Superior temporal gyrus (tissue), 1 donor: ENCODE measurements around the gene RHCE.
"Not testable (repeated sequence)": the region's sequence is repeated elsewhere in the genome, so short reads cannot be mapped to it uniquely, and the experiment has no call there.

Experiments used
- DNase-seq: peaks from one replicate; pipeline ENCODE4 v3.0.0-alpha.2; 2016; ENCODE audit errors: extremely low spot score

RHCE gene

DNA sequence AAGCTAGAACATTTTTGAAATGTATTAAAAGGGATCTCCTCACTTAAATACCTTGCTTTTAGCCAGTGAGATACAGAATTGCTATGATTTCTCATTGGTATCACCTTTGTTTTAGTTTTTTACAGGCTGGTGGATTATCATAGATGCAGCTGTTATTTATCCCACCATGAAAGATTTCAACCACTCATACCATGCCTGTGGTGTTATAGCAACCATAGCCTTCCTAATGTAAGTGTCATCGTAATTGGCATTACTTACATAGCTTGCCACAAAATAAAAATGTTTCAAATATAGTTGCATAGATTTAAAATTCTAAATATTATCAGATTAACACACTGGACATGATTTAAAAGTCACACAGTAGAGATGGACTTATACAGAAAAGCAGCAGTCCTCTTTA, 77.8 kb downstream of the RHCE start:
- no peak for DNase-seq

DNA sequence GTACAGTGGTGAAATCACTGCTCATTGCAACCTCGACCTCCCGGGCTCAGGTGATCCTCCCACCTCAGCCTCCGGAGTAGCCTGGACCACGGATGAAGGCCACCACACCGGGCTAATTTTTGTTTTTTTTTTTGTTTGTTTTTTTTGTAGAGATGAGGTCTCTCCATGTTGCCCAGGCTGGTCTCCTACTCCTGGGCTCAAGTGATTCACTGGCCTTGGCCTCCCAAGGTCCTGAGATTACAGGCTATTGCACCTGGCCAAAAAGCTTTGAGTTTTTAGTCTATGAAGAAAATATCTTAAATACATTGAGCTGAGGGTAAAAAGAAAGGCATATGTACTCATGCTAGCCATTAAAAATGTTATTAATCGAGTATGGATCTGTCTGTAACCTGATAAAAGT, 78.9 kb downstream of the RHCE start:
- DNase-seq, result no peak

- DNase-seq, result no peak
These were observed 81.6 kb downstream of the RHCE start for GRCh38 chr1:25338986-25339385.

DNA sequence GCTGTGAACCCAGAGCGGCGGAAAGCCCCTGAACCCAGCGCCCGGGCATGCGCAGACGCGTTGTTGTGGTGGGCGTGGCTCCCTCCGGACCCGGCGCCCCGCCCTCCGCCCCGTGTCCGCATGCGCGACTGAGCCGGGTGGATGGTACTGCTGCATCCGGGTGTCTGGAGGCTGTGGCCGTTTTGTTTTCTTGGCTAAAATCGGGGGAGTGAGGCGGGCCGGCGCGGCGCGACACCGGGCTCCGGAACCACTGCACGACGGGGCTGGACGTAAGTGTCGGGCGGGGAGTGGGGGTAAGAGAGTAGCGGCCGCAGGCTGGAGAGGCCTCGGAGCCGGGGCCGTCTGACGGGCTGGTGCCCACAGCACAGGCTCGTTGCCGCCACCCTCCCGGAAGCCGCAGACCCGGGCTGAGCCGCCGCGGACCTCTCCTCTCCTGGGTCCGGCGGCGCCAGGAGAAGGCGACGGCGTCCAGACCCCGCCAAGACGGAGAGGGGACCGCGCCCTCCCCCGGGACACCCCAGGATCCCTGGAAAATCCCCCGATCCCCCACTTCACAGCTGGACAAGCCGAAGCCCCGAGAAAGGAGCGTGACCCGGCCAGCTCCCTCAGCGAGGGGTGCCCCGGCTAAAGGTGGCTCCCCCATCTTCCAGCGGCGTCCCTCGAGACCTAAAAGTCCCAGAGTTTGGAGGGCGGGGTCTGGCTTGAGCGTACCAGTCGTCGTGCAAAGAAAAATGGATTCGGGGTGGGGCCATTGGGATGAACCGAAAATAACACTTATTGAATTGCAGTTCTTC, 82.2 kb downstream of the RHCE start, which contains the start of gene TMEM50A:
TMEM50A (plus strand) TSS at position 147 of the 794 bp plus-strand sequence. CDS start 2,153 bp downstream, outside the sequence.
- peak; percentile 86 for DNase-seq

DNA sequence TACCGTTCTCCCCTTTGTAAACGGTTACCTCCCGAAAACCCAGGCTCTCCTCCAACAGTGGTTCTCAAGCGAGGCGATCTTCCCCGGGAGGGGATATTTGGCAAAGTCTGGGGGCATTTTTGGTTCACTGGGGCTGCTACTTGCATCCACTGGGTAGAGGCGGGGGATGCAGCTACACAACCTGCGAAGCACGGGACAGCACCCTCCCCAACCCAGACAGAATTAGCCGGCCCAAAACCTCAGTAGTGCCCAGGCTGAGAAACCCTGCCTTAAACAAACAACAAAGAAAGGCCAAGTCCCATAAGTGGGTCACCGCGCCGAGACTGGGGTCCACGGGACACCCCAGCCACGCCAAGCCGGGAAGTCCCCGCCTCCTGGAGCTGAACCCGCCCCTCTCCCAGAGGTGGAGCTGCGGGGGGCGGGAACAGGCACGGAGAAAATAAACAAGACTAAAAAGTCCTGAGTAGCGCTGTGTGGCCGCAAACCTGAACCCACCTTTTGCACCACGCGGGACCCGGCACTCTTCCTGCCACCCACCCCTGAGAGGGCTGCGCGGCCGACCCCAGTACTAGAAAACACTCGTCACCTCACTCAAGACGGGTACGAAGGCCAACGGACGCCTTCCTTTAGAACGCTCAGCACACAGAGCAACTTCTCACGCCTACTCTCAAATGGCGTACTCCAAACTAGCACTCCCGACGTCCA, 83.0 kb downstream of the RHCE start:
- not testable (repeated sequence) for DNase-seq

- DNase-seq, result not testable (repeated sequence)
These were observed 83.7 kb downstream of the RHCE start for GRCh38 chr1:25336922-25337354.

DNA sequence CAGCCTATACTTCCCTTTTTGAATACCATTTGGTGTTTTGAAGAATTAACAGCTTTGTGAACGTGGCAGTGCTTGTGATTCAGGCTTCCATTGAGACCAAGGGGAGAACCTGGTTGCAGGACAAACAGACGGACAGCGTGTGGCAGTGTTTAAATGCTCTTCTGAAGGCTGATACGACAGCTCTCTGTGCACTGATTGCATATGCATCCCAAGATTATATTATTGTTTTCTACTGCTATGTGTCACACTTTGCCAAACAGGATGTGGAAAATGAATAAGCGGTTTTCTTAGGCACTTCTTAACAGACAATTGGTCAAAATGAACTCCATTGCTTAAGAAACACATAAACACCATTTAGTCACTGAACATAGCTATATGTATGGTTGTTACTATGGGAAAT, 90.7 kb downstream of the RHCE start:
- DNase-seq, result not testable (repeated sequence)

- DNase-seq, result not testable (repeated sequence)
These were observed 91.3 kb downstream of the RHCE start for GRCh38 chr1:25329336-25329735.

GRCh38 chr1:25328791-25329185, 91.8 kb downstream of the RHCE start:
- not testable (repeated sequence) for DNase-seq

DNA sequence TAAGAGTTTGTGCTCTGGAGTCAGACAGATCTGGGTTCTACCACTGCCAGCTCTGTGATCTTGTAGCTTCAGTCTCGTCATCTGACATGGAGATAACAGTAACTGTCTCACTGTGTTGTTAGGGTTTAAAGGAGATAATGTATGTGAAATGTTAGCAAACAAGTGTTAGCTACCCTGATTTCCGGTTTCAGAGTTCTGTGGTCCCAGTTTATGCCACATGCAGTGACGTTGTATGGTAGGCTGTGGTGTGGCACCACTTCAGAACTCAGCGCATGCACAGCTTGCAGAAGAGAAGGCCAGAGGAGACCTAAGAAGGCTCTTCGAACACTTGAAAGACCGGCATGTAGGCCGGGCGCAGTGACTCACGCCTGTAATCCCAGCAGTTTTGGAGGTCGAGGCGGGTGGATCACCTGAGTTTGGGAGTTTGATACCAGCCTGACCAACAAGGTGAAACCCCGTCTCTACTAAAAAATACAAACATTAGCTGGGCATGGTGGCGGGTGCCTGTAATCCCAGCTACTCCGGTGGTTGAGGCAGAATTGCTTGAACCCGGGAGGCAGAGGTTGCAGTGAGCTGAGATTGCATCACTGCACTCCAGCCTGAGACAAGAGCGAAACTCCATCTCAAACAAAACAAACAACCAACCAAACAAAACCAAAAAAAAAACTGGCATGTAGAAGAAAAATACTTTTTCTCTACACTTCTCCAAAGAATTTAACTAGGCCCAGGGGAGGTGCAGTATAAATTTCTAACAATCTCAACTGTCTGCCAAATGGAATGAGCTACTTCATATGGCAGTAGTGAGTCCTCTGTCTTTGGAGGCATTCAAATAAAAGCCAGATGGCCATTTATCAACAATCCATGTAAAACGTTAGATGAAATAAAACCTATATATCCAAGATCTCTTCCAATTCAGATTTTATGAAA, 92.5 kb downstream of the RHCE start:
- not testable (repeated sequence) for DNase-seq

- not testable (repeated sequence) for DNase-seq
These were observed 96.2 kb downstream of the RHCE start for GRCh38 chr1:25324407-25324806.

GRCh38 chr1:25322127-25322526, 98.5 kb downstream of the RHCE start:
- not testable (repeated sequence) for DNase-seq

DNA sequence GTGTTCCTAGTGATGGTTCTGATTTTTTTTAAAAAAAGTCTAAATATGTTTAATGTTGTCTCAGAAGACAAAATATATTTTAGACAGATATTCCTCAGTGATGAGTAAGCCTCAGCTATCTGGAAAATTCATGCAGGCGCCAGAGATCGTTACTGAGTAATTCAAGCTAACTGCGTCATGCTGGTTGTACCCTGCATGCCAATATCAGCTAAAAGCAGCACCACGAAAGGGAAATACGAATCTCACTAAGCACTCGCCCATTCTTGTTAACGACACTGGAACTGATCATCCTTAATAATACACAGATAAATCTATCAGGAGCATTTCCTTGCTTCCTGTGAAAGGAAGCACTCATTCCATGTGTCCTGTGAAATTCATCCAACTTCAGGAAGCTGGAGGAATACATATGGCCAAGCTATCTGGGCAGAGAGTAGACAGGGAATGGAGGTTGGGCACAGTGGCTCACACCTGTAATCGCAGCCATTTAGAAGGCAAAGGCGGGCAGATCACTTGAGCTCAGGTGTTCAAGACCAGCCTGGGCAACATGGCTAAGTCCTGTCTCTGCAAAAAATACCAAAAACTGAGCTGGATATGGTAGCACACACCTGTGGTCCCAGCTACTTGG, 100.2 kb downstream of the RHCE start:
- peak; percentile 7 for DNase-seq

DNA sequence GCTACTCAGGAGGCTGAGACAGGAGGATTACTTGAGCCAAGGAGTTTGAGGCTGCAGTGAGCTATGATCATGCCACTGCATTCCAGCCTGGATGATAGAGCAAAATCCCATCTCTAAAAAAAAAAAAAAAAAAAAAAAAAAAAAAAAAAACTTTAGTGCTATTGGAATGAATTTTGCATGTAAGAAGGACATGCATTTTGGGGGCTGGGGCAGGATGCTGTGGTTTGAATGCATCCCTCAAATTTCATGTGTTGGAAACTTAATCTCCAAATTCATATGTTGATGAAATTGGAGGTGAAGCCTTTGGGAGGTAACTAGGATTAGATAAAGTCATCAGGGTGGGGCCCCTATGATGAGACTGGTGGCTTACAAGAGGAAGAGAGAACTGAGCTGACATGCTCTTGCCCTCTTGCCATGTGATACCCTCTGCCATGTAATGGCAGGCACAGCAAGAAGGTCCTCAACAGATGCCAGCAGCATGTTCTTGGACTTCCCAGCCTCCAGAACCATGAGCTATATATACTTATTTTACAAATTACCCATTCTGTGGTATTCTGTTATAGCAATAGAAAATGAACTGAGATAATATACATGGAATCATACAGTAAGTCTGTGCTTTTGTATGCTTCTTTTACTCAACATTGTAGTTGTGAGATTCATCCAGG, 107.7 kb downstream of the RHCE start:
- not testable (repeated sequence) for DNase-seq
